HEK293 (cell line): ENCODE results near the gene RRP8.

Source experiments
- CTCF ChIA-PET: fragments of 350-600 bp; formaldehyde crosslinking; extraction: SDS; loops from one replicate; lab custom pipeline; 2021; ENCODE audit warnings: antibody characterized with exemption; lab: Yijun Ruan, JAX
- POLR2A ChIA-PET: fragments of 300-600 bp; formaldehyde crosslinking; extraction: SDS; loops from one replicate; lab custom pipeline; 2020; ENCODE audit warnings: antibody characterized with exemption, inconsistent platforms; lab: Yijun Ruan, JAX
- H3K27ac ChIP-seq: fragments of 200-500 bp; sonication (Bioruptor generic); 2 replicates; pipeline ENCODE4 v1.5.1; 2014; ENCODE audit warnings: low read depth, low read length, control low read depth, inconsistent platforms; ENCODE audit errors: extremely low read depth
- H3K36me3 ChIP-seq, 2 experiments: fragments of 200-500 bp in 1 of 2; sonication (Bioruptor generic) in 1 of 2; 1 replicate in 1 of 2; 2 replicates in 1 of 2; pipeline ENCODE4 v1.5.1; 2014 to 2017; ENCODE audit warnings: inconsistent platforms in 2 of 2, low read length in 2 of 2; ENCODE audit not compliant: control insufficient read depth in 2 of 2, insufficient read depth in 1 of 2
- H3K4me1 ChIP-seq: fragments of 200-500 bp; sonication (Bioruptor generic); 2 replicates; pipeline ENCODE4 v1.5.1; 2014; ENCODE audit warnings: mild to moderate bottlenecking, low read length, inconsistent platforms; ENCODE audit not compliant: control insufficient read depth, insufficient read depth
- H3K4me3 ChIP-seq: 2 replicates; pipeline ENCODE4 v1.5.1; 2011; ENCODE audit warnings: low read depth, mild to moderate bottlenecking, control low read depth, low read length, moderate library complexity
- H3K9me3 ChIP-seq: fragments of 200-500 bp; sonication (Bioruptor generic); 2 replicates; pipeline ENCODE4 v1.5.1; 2014; ENCODE audit warnings: low read depth, low read length, inconsistent platforms; ENCODE audit not compliant: control insufficient read depth, insufficient read depth
- HOXD13 ChIP-seq: sonication (generic); formaldehyde crosslinking; IDR thresholded peaks from 2 replicates; pipeline ENCODE4 v1.8.0; 2022; ENCODE audit warnings: missing genetic modification reagents, borderline replicate concordance
- KLF8 ChIP-seq: fragments of 450-650 bp; formaldehyde crosslinking; IDR thresholded peaks from 2 replicates; pipeline ENCODE4 v1.5.1; 2016; ENCODE audit warnings: missing biosample characterization, missing genetic modification characterization
- RBAK ChIP-seq: fragments of 450-650 bp; formaldehyde crosslinking; IDR thresholded peaks from 2 replicates; pipeline ENCODE4 v1.5.1; 2016; ENCODE audit warnings: missing biosample characterization, missing genetic modification characterization
- SCRT2 ChIP-seq: fragments of 450-650 bp; formaldehyde crosslinking; IDR thresholded peaks from 2 replicates; pipeline ENCODE4 v1.5.1; 2016; ENCODE audit warnings: missing biosample characterization, missing genetic modification characterization
- SETDB1 ChIP-seq: IDR thresholded peaks from one replicate; pipeline ENCODE4 v1.6.1; 2017; ENCODE audit warnings: mild to moderate bottlenecking, low read length, moderate library complexity, mixed read lengths; ENCODE audit not compliant: insufficient read length
- ZFP41 ChIP-seq: fragments of 450-650 bp; formaldehyde crosslinking; IDR thresholded peaks from 2 replicates; pipeline ENCODE4 v1.5.1; 2016; ENCODE audit warnings: missing biosample characterization, missing genetic modification characterization, borderline replicate concordance
- ZNF132 ChIP-seq: fragments of 450-650 bp; formaldehyde crosslinking; IDR thresholded peaks from 2 replicates; pipeline ENCODE4 v1.5.1; 2017; ENCODE audit warnings: missing biosample characterization, missing genetic modification characterization, borderline replicate concordance
- ZNF239 ChIP-seq: fragments of 450-650 bp; formaldehyde crosslinking; IDR thresholded peaks from 2 replicates; pipeline ENCODE4 v1.5.1; 2016; ENCODE audit warnings: missing biosample characterization, missing genetic modification characterization
- ZNF266 ChIP-seq: fragments of 450-650 bp; formaldehyde crosslinking; IDR thresholded peaks from 2 replicates; pipeline ENCODE4 v1.5.1; 2016; ENCODE audit warnings: missing biosample characterization, missing genetic modification characterization, low read depth
- ZNF292 ChIP-seq: fragments of 450-650 bp; formaldehyde crosslinking; IDR thresholded peaks from 2 replicates; pipeline ENCODE4 v1.5.1; 2016; ENCODE audit warnings: low read depth, missing biosample characterization, missing genetic modification characterization, borderline replicate concordance
- ZNF350 ChIP-seq: fragments of 450-650 bp; formaldehyde crosslinking; IDR thresholded peaks from 2 replicates; pipeline ENCODE4 v1.5.0; 2017; ENCODE audit warnings: missing biosample characterization, mild to moderate bottlenecking, missing genetic modification characterization
- ZNF404 ChIP-seq: fragments of 450-650 bp; formaldehyde crosslinking; IDR thresholded peaks from 2 replicates; pipeline ENCODE4 v1.5.1; 2017; ENCODE audit warnings: missing biosample characterization, missing genetic modification characterization
- ZNF544 ChIP-seq: fragments of 450-650 bp; formaldehyde crosslinking; IDR thresholded peaks from 2 replicates; pipeline ENCODE4 v1.5.0; 2017; ENCODE audit warnings: missing biosample characterization, missing genetic modification characterization
- ZNF555 ChIP-seq: fragments of 450-650 bp; formaldehyde crosslinking; conservative IDR thresholded peaks from 2 replicates; pipeline ENCODE4 v1.5.1; 2017; ENCODE audit warnings: missing biosample characterization, mild to moderate bottlenecking, missing genetic modification characterization, inconsistent platforms
- ZNF776 ChIP-seq: fragments of 450-650 bp; formaldehyde crosslinking; IDR thresholded peaks from 2 replicates; pipeline ENCODE4 v1.5.0; 2017; ENCODE audit warnings: missing biosample characterization, missing genetic modification characterization, borderline replicate concordance
- ZNF777 ChIP-seq: fragments of 450-650 bp; formaldehyde crosslinking; IDR thresholded peaks from 2 replicates; pipeline ENCODE4 v1.5.1; 2017; ENCODE audit warnings: missing biosample characterization, missing genetic modification characterization, borderline replicate concordance
- ZNF837 ChIP-seq: fragments of 450-650 bp; formaldehyde crosslinking; IDR thresholded peaks from 2 replicates; pipeline ENCODE4 v1.5.1; 2016; ENCODE audit warnings: missing biosample characterization, missing genetic modification characterization
- TF ChIP-seq, protein P1 (sequence below): fragments of 450-650 bp; formaldehyde crosslinking; IDR thresholded peaks from 2 replicates; pipeline ENCODE4 v1.5.1; 2017; ENCODE audit warnings: missing biosample characterization, missing genetic modification characterization
- TF ChIP-seq, protein P2 (sequence below): fragments of 450-650 bp; formaldehyde crosslinking; IDR thresholded peaks from 2 replicates; pipeline ENCODE4 v1.5.1; 2016; ENCODE audit warnings: missing biosample characterization, missing genetic modification characterization
- TF ChIP-seq, protein P3 (sequence below): fragments of 450-650 bp; formaldehyde crosslinking; conservative IDR thresholded peaks from 2 replicates; pipeline ENCODE4 v1.5.1; 2016; ENCODE audit warnings: low read depth, missing biosample characterization, missing genetic modification characterization
- TF ChIP-seq, protein P4 (sequence below): fragments of 450-650 bp; IDR thresholded peaks from 2 replicates; pipeline ENCODE4 v1.5.1; 2018; ENCODE audit warnings: missing biosample characterization, mild to moderate bottlenecking, missing genetic modification characterization

The RRP8 gene

DNA sequence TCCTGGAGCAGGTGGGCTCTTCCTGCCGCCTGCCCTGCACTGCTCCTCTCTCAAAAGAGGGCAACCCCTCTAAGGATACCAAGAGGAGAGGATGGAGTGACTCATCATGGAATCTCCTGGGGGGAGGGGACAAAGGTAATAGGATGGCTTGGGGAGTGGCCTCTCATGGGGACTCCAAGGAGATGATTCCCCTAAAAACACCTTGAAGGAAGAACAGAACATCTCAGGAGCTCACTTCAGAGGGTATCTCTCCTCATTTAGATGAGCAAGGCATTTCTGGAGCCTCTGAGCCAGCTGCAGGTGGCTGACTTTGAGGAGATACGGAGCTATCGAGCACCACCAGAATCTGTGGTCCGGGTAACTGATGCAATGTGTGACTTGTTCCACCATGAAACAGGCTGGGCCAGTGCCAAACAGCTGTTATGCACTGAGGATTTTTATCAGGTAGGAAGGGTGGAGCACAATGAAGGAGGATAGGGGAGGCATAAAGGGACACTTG is 40.2 kb downstream of the RRP8 start:
- CTCF ChIA-PET: interaction anchor here (1.2 to 1.7 kb wide), 2 partner anchors 32 to 184 kb away, joined by 4 to 6 read pairs; no protein-coding TSS in a partner anchor
- POLR2A ChIA-PET: no interaction called here
- TF ChIP-seq, protein P1, sequence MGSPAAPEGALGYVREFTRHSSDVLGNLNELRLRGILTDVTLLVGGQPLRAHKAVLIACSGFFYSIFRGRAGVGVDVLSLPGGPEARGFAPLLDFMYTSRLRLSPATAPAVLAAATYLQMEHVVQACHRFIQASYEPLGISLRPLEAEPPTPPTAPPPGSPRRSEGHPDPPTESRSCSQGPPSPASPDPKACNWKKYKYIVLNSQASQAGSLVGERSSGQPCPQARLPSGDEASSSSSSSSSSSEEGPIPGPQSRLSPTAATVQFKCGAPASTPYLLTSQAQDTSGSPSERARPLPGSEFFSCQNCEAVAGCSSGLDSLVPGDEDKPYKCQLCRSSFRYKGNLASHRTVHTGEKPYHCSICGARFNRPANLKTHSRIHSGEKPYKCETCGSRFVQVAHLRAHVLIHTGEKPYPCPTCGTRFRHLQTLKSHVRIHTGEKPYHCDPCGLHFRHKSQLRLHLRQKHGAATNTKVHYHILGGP (tag by site-specific recombination): no peak
- no peak for TF ChIP-seq ZFP41
- TF ChIP-seq, protein P2, sequence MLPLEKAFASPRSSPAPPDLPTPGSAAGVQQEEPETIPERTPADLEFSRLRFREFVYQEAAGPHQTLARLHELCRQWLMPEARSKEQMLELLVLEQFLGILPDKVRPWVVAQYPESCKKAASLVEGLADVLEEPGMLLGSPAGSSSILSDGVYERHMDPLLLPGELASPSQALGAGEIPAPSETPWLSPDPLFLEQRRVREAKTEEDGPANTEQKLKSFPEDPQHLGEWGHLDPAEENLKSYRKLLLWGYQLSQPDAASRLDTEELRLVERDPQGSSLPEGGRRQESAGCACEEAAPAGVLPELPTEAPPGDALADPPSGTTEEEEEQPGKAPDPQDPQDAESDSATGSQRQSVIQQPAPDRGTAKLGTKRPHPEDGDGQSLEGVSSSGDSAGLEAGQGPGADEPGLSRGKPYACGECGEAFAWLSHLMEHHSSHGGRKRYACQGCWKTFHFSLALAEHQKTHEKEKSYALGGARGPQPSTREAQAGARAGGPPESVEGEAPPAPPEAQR: no peak
- no peak for TF ChIP-seq ZNF350 (tag by site-specific recombination)
- TF ChIP-seq ZNF837 (tag by site-specific recombination): no peak
- no peak for TF ChIP-seq ZNF266
- no peak for TF ChIP-seq RBAK (tag by site-specific recombination)
- no peak for TF ChIP-seq ZNF776 (tag by site-specific recombination)
- no peak for TF ChIP-seq ZNF292 (tag by site-specific recombination)
- no peak for TF ChIP-seq ZNF555 (tag by site-specific recombination)
- TF ChIP-seq, protein P3, sequence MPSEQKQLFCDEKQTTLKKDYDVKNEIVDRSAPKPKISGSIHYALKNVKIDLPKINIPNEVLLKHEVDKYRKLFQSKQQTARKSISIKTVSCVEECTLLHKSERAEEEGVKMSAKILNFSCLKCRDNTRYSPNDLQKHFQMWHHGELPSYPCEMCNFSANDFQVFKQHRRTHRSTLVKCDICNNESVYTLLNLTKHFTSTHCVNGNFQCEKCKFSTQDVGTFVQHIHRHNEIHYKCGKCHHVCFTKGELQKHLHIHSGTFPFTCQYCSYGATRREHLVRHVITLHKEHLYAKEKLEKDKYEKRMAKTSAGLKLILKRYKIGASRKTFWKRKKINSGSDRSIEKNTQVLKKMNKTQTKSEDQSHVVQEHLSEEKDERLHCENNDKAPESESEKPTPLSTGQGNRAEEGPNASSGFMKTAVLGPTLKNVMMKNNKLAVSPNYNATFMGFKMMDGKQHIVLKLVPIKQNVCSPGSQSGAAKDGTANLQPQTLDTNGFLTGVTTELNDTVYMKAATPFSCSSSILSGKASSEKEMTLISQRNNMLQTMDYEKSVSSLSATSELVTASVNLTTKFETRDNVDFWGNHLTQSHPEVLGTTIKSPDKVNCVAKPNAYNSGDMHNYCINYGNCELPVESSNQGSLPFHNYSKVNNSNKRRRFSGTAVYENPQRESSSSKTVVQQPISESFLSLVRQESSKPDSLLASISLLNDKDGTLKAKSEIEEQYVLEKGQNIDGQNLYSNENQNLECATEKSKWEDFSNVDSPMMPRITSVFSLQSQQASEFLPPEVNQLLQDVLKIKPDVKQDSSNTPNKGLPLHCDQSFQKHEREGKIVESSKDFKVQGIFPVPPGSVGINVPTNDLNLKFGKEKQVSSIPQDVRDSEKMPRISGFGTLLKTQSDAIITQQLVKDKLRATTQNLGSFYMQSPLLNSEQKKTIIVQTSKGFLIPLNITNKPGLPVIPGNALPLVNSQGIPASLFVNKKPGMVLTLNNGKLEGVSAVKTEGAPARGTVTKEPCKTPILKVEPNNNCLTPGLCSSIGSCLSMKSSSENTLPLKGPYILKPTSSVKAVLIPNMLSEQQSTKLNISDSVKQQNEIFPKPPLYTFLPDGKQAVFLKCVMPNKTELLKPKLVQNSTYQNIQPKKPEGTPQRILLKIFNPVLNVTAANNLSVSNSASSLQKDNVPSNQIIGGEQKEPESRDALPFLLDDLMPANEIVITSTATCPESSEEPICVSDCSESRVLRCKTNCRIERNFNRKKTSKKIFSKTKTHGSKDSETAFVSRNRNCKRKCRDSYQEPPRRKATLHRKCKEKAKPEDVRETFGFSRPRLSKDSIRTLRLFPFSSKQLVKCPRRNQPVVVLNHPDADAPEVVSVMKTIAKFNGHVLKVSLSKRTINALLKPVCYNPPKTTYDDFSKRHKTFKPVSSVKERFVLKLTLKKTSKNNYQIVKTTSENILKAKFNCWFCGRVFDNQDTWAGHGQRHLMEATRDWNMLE (tag by site-specific recombination): no peak

DNA sequence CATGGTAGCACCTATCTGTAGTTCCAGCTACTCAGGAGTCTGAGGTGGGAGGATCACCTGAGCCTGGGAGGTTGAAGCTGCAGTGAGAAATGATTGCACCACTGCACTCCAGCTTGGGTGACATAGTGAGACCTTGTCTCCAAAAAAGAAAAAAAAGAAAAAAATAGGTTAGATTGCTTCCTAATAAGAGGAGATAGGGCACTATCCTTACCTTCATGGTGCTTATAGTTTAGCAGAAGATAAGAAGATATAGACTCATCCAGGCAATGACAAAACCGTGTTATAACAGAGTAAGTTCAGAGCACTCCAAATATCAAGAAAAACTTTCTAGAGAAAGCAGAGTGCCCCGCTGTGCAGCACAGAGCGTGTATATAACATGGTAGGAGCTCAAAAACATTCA is 42.1 kb downstream of the RRP8 start:
- Histone ChIP-seq H3K4me3 (no peak overlapping the region), H3K27ac (no peak overlapping the region), H3K36me3 (peaks cover 0 to 10% of the 10 kb centered on the region in 2 experiments; a peak in 1 of 3 replicates), H3K4me1 (no peaks in the 10 kb centered on the region)
- POLR2A ChIA-PET: no interaction called here
- CTCF ChIA-PET: interaction anchor here (0.5 to 0.6 kb wide), 2 partner anchors 46 to 178 kb away, joined by 3 to 4 read pairs; no protein-coding TSS in a partner anchor
- TF ChIP-seq ZNF777 (tag by site-specific recombination): no peak
- no peak for TF ChIP-seq SETDB1
- TF ChIP-seq ZNF132: no peak
- no peak for TF ChIP-seq SCRT2 (tag by site-specific recombination)
- TF ChIP-seq KLF8: no peak
- TF ChIP-seq ZNF404 (tag by site-specific recombination): no peak
- TF ChIP-seq, protein P4, sequence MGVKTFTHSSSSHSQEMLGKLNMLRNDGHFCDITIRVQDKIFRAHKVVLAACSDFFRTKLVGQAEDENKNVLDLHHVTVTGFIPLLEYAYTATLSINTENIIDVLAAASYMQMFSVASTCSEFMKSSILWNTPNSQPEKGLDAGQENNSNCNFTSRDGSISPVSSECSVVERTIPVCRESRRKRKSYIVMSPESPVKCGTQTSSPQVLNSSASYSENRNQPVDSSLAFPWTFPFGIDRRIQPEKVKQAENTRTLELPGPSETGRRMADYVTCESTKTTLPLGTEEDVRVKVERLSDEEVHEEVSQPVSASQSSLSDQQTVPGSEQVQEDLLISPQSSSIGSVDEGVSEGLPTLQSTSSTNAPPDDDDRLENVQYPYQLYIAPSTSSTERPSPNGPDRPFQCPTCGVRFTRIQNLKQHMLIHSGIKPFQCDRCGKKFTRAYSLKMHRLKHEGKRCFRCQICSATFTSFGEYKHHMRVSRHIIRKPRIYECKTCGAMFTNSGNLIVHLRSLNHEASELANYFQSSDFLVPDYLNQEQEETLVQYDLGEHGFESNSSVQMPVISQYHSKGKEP (tag by site-specific recombination): no peak
- TF ChIP-seq HOXD13: no peak
- no peak for TF ChIP-seq ZNF544 (tag by site-specific recombination)
- no peak for TF ChIP-seq ZNF239 (tag by site-specific recombination)
- TF ChIP-seq, all 188 proteins: peak for 0
- H3K9me3 ChIP-seq: no peaks in the 10 kb centered on the region

More for the DNA sequence above, 40.2 kb downstream of the RRP8 start:
- Histone ChIP-seq H3K4me1 (no peaks in the 10 kb centered on the region), H3K27ac (no peak overlapping the region), H3K9me3 (no peaks in the 10 kb centered on the region), H3K36me3 (peaks cover 0 to 7% of the 10 kb centered on the region in 2 experiments; a peak in 1 of 3 replicates), H3K4me3 (no peak overlapping the region)
